Thyroid gland (tissue), 4 donors: ENCODE measurements around the gene PLXDC2.

Experiments used
- CTCF ChIP-seq, 6 experiments: fragments of 200-600 bp in 3 of 6; fragments of 450-650 bp in 3 of 6; sonication (generic) in 3 of 6; IDR thresholded peaks; one replicate each; pipeline ENCODE4 v1.5.1; 2016 to 2019; ENCODE audit warnings: antibody characterized with exemption in 6 of 6, mild to moderate bottlenecking in 2 of 6, inconsistent platforms in 1 of 6, moderate library complexity in 1 of 6
- POLR2A ChIP-seq, 2 donors: fragments of 450-650 bp; IDR thresholded peaks; one replicate each; pipeline ENCODE4 v1.6.1; 2017; ENCODE audit warnings: antibody characterized with exemption in 2 of 2, mild to moderate bottlenecking in 2 of 2, moderate library complexity in 1 of 2

GRCh38 chr10:20118119-20118518, 301.9 kb downstream of the PLXDC2 start:
- TF ChIP-seq POLR2A (IDR thresholded peaks at IDR 0.05) (no peak), CTCF (IDR thresholded peaks at IDR 0.05) (no peak)
